Activated B cell treated with CpG ODN at 0.5 μM for 24 hours (primary cell): ENCODE results near the gene CRNN. TPM values are rescaled to one million over a fixed set of nuclear protein-coding genes. Genes with fewer than 3 reads are reported as not detected.

Experiments
- ATAC-seq: fragments of 200-7000 bp; cut with Tn5 transposase; one replicate; pipeline ENCODE4 v1.10.0; 2021; ENCODE audit warnings: low read depth, mild to moderate bottlenecking, moderate library complexity
- CTCF ChIA-PET: fragments of 350-600 bp; sonication (Branson Sonifier 250); formaldehyde crosslinking; loops from one replicate; lab custom pipeline; 2021; ENCODE audit warnings: antibody characterized with exemption; lab: Charles Lee
- POLR2A ChIA-PET: fragments of 350-600 bp; sonication (Branson Sonifier 250); formaldehyde crosslinking; loops from one replicate; lab custom pipeline; 2021; ENCODE audit warnings: antibody characterized with exemption; lab: Charles Lee
- DNase-seq: peaks from one replicate; pipeline ENCODE4 v3.0.0; 2022
- H3K27ac Mint-ChIP-seq: one replicate; pipeline ENCODE4 v1.8.0; 2020; ENCODE audit warnings: mixed read lengths
- H3K27me3 Mint-ChIP-seq: one replicate; pipeline ENCODE4 v1.8.0; 2021; ENCODE audit warnings: mixed read lengths
- H3K36me3 Mint-ChIP-seq: one replicate; pipeline ENCODE4 v1.8.0; 2021; ENCODE audit warnings: low read depth, mixed read lengths
- H3K4me1 Mint-ChIP-seq: one replicate; pipeline ENCODE4 v1.8.0; 2021; ENCODE audit warnings: mixed read lengths
- H3K4me3 Mint-ChIP-seq: one replicate; pipeline ENCODE4 v1.8.0; 2020; ENCODE audit warnings: mild to moderate bottlenecking, mixed read lengths
- H3K9me3 Mint-ChIP-seq: one replicate; pipeline ENCODE4 v1.8.0; 2020; ENCODE audit warnings: mixed read lengths
- CTCF ChIP-seq: fragments of 200-600 bp; IDR thresholded peaks from one replicate; pipeline ENCODE4 v1.8.0; 2022; ENCODE audit warnings: antibody characterized with exemption, mild to moderate bottlenecking
- intact Hi-C: fragments of 100-400 bp; cut with micrococcal nuclease; formaldehyde crosslinking; loops from one replicate; pipeline ENCODE4 v1.15.1; 2024
- total RNA-seq: library from RNA; stranded (reverse); gene quantifications from 2 replicates; pipeline ENCODE4 v1.2.3, GENCODE V29; 2022

CRNN gene
- total RNA-seq, 1 donor from 2014 or later = not detected

- H3K27me3 Mint-ChIP-seq = no peaks in the 10 kb centered on the region
- H3K36me3 Mint-ChIP-seq = no peaks in the 10 kb centered on the region
- H3K9me3 Mint-ChIP-seq = no peaks in the 10 kb centered on the region
- ATAC-seq (no peak), DNase-seq (no peak)
- no peak for TF ChIP-seq CTCF
- H3K27ac Mint-ChIP-seq = no peak overlapping the region
- no peaks in the 10 kb centered on the region for H3K4me1 Mint-ChIP-seq
- H3K4me3 Mint-ChIP-seq = no peak overlapping the region
- intact Hi-C loops = no loop called here
- CTCF ChIA-PET = interaction anchor here (1.9 kb wide), 1 partner anchor 10 kb away, joined by 11 read pairs; no protein-coding TSS in a partner anchor
- POLR2A ChIA-PET = no interaction called here
Measured at GRCh38 chr1:152448496-152448895, 34.4 kb upstream of the CRNN start.

- no peak for DNase-seq
- Mint-ChIP-seq H3K36me3 (no peaks in the 10 kb centered on the region), H3K4me3 (no peak overlapping the region)
Measured at GRCh38 chr1:152448095-152448494, 34.0 kb upstream of the CRNN start.

GRCh38 chr1:152447484-152447883, 33.4 kb upstream of the CRNN start:
- CTCF ChIA-PET = interaction anchor here (1.9 kb wide), 1 partner anchor 11 kb away, joined by 11 read pairs; no protein-coding TSS in a partner anchor
- ATAC-seq (no peak), DNase-seq (no peak)
- H3K4me3 Mint-ChIP-seq = no peak overlapping the region
- H3K27me3 Mint-ChIP-seq = no peaks in the 10 kb centered on the region
- no peaks in the 10 kb centered on the region for H3K4me1 Mint-ChIP-seq
- H3K36me3 Mint-ChIP-seq = no peaks in the 10 kb centered on the region
- intact Hi-C loops = no loop called here
- POLR2A ChIA-PET = no interaction called here
- H3K9me3 Mint-ChIP-seq = no peaks in the 10 kb centered on the region
- TF ChIP-seq CTCF = no peak
- H3K27ac Mint-ChIP-seq = no peak overlapping the region

More at GRCh38 chr1:152448095-152448494, 34.0 kb upstream of the CRNN start:
- POLR2A ChIA-PET = no interaction called here
- intact Hi-C loops = no loop called here
- ATAC-seq = no peak
- no peak for TF ChIP-seq CTCF
- CTCF ChIA-PET = interaction anchor here (1.9 kb wide), 1 partner anchor 10 kb away, joined by 11 read pairs; no protein-coding TSS in a partner anchor
- H3K9me3 Mint-ChIP-seq = no peaks in the 10 kb centered on the region
- no peaks in the 10 kb centered on the region for H3K27me3 Mint-ChIP-seq
- H3K4me1 Mint-ChIP-seq = no peaks in the 10 kb centered on the region
- no peak overlapping the region for H3K27ac Mint-ChIP-seq

- Mint-ChIP-seq H3K36me3 (no peaks in the 10 kb centered on the region), H3K4me1 (no peaks in the 10 kb centered on the region), H3K27ac (no peak overlapping the region), H3K4me3 (no peak overlapping the region), H3K9me3 (no peaks in the 10 kb centered on the region), H3K27me3 (peaks cover 3% of the 10 kb centered on the region)
- TF ChIP-seq CTCF = no peak
- ATAC-seq (no peak), DNase-seq (no peak)
- intact Hi-C loops = no loop called here
- CTCF ChIA-PET = no interaction called here
- POLR2A ChIA-PET = no interaction called here
Measured at GRCh38 chr1:152444045-152444444, 30.0 kb upstream of the CRNN start.

GRCh38 chr1:152442765-152443164, 28.7 kb upstream of the CRNN start:
- ChIA-PET POLR2A (no interaction called here), CTCF (interaction anchor here (0.9 to 3.3 kb wide), 2 partner anchors 16 to 254 kb away, joined by 3 to 29 read pairs; no protein-coding TSS in a partner anchor)
- no peak for TF ChIP-seq CTCF
- peaks cover 9% of the 10 kb centered on the region for H3K27me3 Mint-ChIP-seq
- no peaks in the 10 kb centered on the region for H3K4me1 Mint-ChIP-seq
- H3K4me3 Mint-ChIP-seq = no peak overlapping the region
- H3K36me3 Mint-ChIP-seq = no peaks in the 10 kb centered on the region
- DNase-seq (no peak), ATAC-seq (no peak)
- intact Hi-C loops = no loop called here
- no peaks in the 10 kb centered on the region for H3K9me3 Mint-ChIP-seq
- no peak overlapping the region for H3K27ac Mint-ChIP-seq
